IPS DF 4.7 (cell line): ENCODE measurements around the gene PNMT.

Source experiments
- DNase-seq: peaks from one replicate; pipeline ENCODE4 v3.0.0-alpha.2; 2013; ENCODE audit warnings: low spot score; ENCODE audit errors: extremely low read depth

The PNMT gene

DNA sequence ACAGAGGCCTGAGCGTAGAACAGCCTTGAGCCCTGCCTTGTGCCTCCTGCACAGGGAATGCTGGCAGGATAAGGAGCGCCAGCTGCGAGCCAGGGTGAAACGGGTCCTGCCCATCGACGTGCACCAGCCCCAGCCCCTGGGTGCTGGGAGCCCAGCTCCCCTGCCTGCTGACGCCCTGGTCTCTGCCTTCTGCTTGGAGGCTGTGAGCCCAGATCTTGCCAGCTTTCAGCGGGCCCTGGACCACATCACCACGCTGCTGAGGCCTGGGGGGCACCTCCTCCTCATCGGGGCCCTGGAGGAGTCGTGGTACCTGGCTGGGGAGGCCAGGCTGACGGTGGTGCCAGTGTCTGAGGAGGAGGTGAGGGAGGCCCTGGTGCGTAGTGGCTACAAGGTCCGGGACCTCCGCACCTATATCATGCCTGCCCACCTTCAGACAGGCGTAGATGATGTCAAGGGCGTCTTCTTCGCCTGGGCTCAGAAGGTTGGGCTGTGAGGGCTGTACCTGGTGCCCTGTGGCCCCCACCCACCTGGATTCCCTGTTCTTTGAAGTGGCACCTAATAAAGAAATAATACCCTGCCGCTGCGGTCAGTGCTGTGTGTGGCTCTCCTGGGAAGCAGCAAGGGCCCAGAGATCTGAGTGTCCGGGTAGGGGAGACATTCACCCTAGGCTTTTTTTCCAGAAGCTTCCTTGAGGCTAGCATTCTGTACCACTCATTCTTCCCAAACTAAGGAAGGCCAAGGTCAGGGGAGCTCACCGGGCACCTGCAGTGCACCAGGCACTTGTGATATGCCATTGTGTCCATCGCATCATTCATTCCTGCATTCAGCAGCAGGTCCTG is 1.9 kb downstream of the PNMT start:
- no peak for DNase-seq

GRCh38 chr17:39670746-39671145 is 2.5 kb downstream of the PNMT start:
- DNase-seq: no peak

GRCh38 chr17:39671651-39672521 is 3.6 kb downstream of the PNMT start:
- no peak for DNase-seq

DNA sequence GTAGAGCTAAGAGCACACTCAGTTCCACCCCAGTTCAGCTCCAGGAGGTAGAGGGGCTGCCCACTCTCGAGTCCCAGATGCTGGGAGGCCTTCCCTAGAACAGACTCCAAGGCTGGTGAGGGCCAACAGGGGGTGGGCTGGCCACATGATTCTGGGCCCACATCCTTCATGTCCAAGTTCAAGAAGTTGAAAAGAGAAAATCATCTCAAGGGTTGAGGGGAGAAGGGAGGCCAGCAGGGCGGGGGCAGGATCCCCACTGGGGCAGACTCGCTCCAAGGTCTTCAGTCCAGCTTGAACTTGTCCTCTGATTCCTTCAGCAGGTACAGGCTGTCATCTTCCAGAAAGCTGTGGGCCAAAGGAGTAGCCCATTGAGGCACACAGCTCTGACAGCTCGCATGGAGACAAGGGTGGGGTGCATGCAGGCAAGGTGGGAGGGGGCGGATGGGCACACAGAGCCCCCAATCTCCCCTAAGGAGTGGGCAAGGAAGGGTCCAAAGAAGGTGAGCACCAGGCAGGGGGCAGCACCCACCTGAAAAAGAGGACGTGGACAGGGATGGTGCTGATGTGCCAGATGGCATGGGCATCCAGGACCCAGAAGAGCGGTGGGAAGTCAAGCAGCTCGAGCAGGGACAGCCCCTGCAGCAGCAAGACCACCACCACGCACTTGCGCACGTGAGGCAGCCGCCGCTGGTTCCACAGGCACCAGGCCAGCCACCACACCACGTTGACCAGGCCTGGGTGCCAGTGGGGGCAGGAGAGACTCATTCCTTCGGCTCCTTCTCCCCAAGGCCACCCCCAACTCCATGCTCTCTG is 4.5 kb downstream of the PNMT start:
- DNase-seq: no peak

DNA sequence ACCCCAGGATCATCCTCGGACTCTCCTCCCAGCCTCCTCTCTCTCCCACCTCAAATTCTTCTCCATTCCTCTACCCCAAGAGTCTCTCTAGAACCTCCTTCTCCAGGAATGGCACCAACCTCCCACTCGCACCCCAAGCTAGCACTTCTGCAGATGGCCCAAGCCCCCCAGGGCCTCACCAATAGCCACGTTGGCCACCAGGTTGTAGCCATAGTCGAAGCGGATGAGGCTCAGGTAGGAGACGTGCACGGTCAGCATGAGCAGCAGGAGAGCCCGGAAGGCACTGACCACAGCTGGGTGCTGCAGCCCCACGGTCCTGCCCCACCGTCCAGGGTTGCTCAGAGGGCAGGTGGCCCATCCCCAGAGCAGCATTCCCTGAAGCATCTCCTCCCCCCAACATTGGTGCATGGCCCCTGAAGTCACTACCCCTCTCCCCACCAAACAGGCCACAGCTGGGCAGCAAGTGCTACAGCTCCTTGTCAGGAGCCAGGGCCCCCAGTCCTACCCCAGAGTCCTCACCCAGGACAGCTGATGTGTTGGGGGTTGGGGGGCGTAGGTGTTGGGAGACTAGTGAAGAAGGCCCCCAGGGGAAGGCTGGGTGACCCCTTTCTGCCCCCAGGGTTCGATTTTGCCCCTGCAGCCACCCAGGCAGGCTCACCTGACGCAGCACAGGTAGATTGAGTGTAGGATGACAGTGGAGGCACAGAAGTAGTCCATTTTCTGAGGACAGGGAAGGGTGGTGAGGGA is 5.3 kb downstream of the PNMT start:
- DNase-seq: no peak

DNA sequence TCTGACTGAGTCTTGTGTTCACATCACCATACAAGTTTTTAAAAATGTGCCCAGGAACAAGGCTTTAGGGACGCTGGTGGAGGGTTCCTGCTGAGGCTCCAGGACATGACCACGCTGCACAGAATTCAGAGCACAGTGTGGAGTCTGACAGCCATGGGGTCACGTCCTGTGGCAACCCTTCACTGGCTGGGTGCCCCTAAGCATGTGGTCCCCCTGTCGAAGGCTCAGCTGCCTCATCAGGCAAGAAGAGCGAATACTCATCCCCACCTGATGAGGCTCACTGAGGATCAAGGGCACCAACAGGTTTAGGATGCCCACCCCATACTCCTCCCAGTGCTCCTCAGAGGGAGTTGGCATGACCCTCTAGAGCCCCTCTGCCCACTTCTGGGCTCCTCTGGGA is 5.9 kb downstream of the PNMT start:
- no peak for DNase-seq

GRCh38 chr17:39674702-39675389 is 6.6 kb downstream of the PNMT start:
- no peak for DNase-seq

DNA sequence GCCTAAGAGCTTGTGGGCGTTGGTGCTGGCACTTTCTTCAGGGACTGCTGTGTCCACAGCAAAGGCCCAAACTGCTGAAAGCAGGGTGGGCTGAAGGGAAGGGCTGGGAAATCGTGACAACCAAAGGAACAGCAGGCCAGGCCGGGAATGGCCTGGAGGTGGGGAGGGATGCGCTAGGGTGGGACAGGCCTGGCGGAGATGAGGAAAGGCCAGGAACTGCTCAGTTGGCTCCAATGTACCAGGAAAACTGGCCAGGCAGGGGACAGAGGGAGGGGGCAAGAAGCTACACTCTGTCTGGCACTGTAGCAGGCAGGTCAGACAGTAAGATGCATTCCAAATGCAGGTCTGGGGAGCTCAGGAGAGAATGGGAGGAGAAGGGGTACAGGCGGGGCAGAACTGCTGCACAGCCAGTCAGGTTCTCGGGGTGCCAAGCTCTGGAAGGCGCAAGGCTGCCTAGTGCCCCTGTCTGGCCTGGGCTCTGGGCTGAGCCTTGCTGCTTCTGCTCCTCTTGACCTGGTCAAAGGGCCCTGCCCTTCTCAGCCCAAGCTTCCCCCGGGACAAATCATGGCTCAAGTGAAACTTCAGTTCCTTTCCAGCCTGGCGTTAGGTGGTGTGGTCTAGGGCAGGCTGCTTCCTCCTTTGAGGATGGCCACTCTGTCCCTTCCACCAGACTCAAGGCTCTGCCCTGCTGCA is 7.3 kb downstream of the PNMT start:
- DNase-seq: no peak

DNA sequence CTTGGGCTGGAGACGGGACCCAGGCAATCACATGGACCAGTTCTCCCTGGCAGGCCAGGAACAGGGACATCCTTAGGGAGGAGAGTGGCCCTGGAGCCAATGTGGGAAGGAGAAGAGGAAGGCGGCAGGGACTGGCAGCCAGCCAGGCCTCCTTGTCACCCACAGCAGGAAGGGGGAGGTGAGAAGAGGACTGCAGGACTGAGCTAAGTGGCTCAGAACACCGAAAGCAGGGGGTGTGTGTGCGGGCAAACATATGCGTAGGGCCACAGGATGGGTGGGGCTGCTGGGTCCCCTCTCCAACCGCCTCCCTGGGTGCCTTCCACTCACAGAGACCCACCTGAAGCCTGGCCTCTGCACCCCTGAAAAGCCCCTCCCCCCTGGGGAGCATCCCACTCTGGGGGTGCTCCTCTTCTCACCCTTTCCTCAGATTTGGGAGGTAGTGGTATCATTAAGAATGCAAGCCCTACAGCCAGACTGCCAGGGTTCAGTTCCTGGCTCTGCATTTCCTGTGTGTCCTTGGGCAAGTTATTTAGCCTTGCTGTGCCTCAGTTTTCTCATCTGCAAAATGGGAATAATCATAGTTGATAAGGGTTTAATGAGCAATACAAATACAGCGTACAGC is 8.1 kb downstream of the PNMT start:
- no peak for DNase-seq

DNA sequence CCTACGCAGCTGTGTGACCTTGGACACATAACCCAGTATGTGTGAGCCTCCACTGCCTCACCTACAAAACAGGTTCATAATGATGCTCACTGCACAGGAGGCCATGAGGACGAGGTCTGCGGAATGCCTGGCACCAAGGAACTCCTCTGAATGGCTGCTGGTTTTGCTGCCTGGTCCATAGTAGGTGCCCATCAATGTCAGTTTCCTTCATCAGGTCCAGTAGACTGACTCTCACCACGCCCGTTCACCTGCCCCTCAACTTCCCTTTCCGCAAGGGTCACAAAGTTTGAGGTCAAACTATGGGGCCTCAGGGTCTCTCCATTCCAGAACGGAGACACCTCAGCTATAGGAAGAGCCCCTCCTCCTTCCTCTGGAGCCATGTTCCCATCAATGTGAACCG is 8.8 kb downstream of the PNMT start:
- DNase-seq: no peak

DNA sequence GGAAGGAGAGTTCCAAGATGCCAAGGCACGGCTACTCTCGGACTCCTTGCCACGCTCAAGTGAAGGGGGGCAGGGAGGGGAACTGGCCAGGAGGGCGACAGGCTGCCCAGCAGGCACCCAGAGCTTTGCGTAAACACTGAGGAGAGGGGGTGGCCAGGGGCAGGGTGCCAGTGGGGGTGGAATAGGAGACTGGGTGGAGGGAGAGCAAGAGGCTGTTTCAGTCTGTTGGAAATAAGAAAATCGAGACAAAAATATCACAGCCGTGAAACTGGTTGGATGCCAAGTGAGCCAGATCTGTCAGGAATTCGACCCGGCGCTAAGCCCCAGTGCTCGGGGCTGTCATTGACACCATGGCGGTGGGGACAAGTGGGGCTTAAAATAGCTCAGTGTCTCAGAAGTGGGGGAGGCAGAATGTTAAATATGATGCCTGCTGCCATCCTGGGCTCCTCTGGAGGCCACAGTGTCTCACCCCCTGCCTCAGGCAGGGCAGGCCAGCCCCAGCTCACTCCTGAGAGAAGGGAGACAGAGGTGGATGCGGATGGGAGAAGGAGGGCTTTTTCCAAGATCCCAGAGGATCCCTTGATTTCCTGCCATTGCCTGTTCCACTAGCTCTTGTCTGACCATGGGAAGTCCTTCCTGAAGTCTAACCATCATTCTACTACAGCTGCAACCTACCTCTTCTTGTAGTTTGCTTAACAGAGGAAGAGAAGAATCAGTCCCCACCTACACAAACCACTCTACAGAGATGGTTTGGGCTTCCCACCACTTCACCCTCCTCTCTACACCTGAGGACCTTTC is 9.5 kb downstream of the PNMT start:
- DNase-seq: no peak

DNA sequence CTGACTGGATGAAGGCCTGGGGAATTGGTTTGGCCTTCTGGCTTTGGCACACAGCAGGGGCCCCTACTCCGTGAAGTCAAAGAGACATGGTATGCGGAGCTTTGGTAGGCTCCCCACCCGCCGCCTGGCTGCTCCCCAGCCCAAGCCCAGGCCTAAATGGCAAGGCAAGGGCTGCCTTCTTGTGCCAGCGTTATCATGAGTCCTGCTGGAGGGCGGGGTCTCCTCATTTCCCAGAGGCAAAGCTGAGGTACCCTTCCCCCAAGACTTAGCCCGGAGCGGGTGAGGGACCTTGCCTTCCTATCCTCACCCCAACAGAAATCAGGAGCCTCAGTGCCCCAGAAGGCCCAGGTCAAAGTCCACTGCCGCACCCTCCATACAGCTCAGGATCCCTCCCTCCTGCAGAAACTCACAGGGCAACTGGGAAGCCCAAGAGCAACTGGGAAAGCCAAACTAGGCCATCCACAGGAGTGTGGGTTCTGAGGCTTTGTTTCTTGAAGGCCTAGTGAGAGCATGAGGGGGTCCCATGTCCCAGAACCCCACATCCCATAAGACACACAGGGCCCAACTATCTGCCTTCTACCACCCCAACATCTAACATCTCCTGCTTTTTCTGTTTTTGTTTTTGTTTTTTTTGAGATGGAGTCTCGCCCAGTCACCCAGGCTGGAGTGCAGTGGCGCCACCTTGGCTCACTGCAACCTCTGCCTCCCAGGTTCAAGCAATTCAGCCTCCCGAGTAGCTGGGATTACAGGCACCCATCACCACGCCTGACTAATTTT is 10.3 kb downstream of the PNMT start:
- DNase-seq: no peak

DNA sequence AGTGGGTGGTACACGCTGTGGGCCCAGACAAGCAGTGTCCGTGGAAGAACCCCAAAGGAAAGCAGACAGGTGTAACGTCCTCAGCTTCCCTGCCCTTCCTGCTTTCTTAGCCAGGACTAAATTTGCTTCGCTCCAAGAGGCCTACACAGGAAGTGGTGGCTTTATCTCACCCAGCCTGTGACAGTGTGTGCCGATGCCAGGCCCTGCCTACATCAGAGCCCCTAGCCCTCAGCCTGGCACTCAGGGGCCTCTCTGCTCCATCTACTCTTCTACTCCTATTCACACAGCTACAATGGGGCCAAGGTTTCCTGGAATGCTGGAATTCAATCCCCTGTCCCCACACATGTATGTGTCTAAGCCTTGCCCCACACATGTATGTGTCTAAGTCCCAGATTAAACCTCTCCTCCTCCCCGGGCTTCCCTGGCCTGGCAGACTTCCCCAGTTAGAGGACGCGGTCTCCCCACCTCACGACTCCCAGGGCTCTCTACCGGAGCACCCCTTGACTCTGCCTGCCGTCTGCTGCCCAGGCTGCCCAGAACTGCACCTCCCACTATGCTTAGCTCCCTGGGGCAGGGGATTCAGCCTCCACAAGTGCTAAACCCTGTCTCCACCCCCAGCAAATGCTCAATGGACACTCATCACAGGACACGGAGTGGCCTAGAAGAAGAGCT is 11.4 kb downstream of the PNMT start:
- no peak for DNase-seq

DNA sequence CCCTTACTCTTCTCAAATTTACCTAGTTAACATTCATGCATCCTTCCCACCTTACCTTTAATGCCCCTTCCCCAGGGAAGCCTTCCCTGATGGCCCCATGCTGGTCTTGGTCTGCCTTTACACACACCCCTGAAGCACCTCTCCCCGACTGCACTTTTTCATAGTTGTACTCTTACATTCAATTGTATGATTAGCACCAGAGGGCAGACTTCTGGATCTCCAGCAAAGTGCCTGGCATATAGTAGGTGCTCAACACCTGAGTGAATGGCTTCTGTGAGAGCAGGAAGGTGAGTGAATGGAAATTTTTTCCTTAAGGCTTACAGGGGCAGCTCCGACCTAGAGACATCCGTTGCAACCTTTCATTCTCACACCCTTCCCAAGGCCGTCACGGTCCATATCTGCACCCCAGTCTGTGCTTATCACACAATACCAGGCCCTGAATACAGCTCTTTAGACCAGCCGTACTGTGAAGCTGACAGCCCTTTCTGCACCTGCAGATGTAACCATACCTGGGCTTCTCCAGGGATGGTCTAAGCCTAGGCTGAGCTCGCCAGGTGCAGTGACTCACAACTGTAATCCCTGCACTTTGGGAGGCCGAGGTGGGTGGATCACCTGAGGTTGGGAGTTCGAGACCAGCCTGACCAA is 15.2 kb downstream of the PNMT start:
- no peak for DNase-seq

DNA sequence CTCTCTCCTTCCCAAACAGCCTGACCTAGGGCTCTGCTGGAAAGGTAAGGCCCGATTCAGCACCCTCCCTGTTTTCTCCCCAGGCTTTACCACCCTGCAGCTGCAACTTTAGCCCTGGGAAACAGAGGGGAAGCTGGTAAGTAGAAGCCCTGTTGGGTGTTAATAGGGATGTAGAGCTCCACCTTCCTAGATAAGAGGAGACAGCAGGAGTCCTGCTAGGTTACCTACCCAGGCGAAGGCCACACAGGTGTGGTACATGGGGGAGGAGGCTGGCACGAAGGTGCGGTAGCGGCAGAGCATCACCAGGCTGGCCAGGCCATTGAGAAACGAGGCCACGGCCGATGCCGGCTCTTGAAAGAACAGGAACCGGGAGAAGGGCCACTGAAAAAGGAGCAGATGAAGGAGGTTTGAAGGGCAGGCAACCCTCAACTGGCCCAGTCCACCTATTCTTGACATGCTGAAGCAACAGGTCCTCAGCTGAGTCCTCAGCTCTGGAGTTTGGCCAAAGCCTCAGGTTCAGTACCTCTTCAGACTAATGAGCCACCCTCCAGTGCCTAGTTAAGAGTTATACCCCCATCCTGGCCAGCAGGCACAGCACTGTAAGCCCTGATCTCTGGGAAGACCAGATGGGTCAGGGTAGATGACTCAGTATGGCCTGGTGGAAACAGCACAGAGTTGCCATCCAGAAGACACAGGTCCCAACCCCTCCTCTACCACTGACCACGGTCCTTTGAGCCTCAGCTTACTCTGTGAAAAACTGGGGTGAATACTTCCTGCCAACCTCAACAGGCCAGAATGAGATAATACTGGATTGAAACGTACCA is 16.3 kb downstream of the PNMT start:
- no peak for DNase-seq

DNA sequence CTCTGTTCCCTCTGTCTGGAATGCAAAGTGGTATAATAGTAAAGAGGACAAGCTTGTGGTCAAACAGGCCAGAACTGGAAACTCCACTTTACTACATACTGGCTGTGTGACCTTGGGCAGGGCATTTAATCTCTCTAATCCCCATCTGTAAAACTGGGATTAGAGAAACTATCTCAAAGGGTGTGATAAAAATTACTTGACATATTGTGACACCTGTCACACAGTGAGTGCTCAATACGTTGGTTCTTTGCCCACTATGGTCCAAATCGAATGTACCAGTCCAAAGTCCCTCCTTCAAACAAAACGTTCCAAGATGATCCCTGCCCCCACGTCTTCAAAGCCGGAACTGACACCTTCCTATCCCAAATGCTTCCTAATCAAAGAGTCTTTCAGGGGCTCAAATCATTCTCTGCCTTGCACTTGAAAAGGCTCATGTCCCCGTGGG is 18.9 kb downstream of the PNMT start:
- DNase-seq: no peak
